ENCODE measurements around the gene MLYCD. TPM values are rescaled to one million over a fixed set of nuclear protein-coding genes. Genes with fewer than 3 reads are reported as not detected.
A peak's percentile ranks its signal among the peaks of the same experiment; 100 is the strongest.

MLYCD gene
- total and polyA plus RNA-seq, 8 donors = 3.4 to 6.6 (median 4.1) TPM

DNA sequence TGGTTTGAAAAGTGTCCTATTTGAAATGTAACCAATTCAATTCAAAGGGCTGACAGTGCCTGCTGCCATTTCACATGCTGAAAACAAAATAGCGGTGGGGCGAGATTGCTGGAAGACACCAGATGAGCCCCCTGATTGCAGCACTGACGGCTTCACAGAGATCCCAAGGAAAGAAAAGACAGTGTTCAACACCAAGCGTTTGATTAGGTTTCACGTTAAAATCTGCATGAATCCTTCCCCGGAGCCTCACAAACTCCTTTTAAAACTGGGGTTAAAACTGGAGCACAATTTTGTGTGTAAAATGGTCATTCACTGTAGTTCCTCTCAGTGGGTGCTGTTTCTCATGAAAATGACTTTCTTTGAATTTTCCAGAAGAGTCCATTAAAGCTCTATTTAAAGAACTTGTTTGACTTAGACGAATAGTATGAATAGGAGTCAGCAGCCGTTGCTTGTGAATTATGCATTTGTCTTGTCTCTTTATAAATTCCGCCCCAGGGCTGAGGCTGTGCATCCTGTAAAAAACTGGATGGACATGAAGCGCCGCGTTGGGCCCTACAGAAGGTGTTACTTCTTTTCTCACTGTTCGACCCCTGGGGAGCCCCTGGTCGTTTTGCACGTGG, 8.8 kb downstream of the MLYCD start:
- intact Hi-C loops (cut with DNase I) = no loop called here
- Histone ChIP-seq H3K27ac (no peak overlapping the region), H3K36me3 (peaks cover 0 to 55% of the 10 kb centered on the region in 2 donors), H3K4me3 (no peak overlapping the region), H3K4me1 (no peaks in the 10 kb centered on the region), H3K27me3 (no peaks in the 10 kb centered on the region), H3K9me3 (no peaks in the 10 kb centered on the region)
- no peak for ATAC-seq
- no peak for DNase-seq
- TF ChIP-seq, protein P1, sequence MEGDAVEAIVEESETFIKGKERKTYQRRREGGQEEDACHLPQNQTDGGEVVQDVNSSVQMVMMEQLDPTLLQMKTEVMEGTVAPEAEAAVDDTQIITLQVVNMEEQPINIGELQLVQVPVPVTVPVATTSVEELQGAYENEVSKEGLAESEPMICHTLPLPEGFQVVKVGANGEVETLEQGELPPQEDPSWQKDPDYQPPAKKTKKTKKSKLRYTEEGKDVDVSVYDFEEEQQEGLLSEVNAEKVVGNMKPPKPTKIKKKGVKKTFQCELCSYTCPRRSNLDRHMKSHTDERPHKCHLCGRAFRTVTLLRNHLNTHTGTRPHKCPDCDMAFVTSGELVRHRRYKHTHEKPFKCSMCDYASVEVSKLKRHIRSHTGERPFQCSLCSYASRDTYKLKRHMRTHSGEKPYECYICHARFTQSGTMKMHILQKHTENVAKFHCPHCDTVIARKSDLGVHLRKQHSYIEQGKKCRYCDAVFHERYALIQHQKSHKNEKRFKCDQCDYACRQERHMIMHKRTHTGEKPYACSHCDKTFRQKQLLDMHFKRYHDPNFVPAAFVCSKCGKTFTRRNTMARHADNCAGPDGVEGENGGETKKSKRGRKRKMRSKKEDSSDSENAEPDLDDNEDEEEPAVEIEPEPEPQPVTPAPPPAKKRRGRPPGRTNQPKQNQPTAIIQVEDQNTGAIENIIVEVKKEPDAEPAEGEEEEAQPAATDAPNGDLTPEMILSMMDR (IDR thresholded peaks at IDR 0.05) = no peak

DNA sequence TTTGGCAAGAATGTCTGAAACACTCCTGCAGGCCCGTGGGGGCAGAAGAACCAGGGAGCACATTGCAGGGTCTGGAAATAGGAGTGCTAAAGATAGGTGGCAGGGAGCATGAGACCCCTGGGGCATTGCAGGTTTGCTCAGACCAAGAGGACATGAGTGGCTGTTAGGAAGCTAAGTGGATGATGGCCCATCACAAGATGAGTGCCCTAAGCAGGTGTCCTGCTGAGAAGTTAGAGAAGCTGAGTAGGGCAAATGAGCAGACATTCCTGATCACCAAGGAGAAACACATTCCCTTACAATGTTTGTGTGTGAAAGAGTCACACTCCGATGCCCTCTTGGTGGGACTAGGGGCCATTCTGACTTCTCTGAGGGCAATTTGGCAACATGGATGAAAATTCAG, 9.9 kb downstream of the MLYCD start:
- Histone ChIP-seq H3K27me3 (no peaks in the 10 kb centered on the region), H3K9me3 (no peaks in the 10 kb centered on the region), H3K4me1 (no peaks in the 10 kb centered on the region), H3K4me3 (no peak overlapping the region), H3K27ac (no peak overlapping the region), H3K36me3 (peaks cover 0 to 65% of the 10 kb centered on the region in 2 donors)
- DNase-seq = no peak
- TF ChIP-seq, protein P1 (IDR thresholded peaks at IDR 0.05) = no peak
- ATAC-seq = no peak
- intact Hi-C loops (cut with DNase I) = no loop called here

DNA sequence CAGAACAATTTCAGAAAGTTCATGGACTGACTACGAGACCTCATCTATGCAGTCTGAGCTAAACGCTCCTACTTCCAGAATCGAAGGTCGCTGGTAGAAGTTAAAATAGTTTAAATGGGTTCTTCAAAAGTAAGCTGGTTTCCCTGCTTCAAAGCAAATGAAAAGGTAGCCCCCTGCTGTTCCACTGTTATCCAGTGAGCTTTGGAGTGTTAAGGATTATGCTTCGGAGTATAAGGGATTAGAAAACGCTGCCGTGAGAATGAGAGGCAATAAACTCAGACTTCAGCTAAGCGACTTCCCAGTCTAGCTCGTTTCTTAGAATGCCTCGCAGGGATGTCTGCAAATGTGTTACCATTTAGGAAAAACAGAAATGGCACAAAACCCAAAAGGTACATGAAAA, 12.4 kb downstream of the MLYCD start:
- Histone ChIP-seq H3K4me1 (no peaks in the 10 kb centered on the region), H3K4me3 (no peak overlapping the region), H3K27me3 (no peaks in the 10 kb centered on the region), H3K27ac (no peak overlapping the region), H3K9me3 (no peaks in the 10 kb centered on the region), H3K36me3 (peaks cover 0 to 90% of the 10 kb centered on the region in 2 donors)
- ATAC-seq (no peak), DNase-seq (no peak)
- TF ChIP-seq, protein P1 (IDR thresholded peaks at IDR 0.05) = no peak
- intact Hi-C loops (cut with DNase I) = no loop called here

DNA sequence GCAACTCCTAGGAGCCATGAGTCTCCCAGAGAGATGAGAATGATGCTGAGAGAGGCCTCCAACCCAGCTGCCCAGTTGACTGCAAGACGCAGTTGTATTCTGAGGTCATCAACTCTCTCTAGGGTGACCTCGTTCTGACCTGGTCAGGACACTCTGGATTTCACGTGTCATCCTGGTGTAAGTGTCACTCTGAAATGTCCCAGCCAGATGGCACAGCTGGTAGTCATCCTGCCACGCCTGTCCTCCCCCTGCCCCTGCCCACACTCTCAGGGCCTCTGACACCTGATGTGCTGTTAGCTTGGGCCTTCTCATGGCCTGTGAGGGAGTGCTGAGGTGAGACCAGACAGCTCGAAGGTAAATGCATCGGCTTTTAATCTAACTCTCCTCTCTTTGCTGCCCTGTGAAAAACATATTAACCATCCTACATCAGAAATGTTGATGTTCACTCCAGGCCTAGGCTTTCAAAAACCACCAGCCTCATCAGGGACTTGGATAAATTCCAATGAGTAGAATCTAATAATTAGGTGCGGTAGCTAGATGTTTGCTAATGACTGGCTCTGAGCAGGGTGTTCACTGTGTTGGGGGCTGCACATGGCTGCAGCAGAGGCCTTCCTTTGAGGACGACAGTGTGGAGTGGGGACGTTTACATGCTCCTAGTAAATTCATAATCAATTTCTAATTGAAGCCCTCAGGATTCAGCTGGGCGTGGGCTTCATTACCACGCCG, 13.8 kb downstream of the MLYCD start:
- ATAC-seq (no peak), DNase-seq (peak in 1 of 4 donors; percentile 24)
- Histone ChIP-seq H3K4me3 (no peak overlapping the region), H3K27ac (no peak overlapping the region), H3K9me3 (no peaks in the 10 kb centered on the region), H3K36me3 (peaks cover 0 to 92% of the 10 kb centered on the region in 2 donors), H3K27me3 (no peaks in the 10 kb centered on the region), H3K4me1 (no peaks in the 10 kb centered on the region)
- intact Hi-C loops (cut with DNase I) = no loop called here
- TF ChIP-seq, protein P1 (IDR thresholded peaks at IDR 0.05) = no peak

DNA sequence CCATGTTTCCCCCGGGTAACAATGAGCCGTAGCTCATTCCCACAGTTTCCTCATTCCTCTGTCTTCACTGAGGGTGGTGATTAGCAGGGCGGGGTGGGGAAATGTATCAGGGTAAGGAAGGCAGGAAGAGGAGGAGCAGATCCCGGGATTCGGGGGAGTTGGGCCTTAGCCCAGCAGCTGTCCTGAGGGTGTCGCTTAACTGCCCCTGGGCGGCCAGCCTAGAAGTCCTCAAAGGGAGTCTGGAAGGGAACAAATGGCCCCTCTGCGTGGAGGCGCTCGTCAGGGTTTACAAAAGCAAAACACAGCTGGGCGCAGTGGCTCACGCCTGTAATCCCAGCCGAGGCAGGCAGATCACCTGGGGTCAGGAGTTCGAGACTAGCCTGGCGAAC, 14.3 kb downstream of the MLYCD start:
- DNase-seq (peak in 3 of 4 donors; percentile 55 to 87 (median 73)), ATAC-seq (peak; percentile 75)
- H3K36me3 ChIP-seq = peaks cover 0 to 93% of the 10 kb centered on the region in 2 donors

More for the DNA sequence above, 14.3 kb downstream of the MLYCD start:
- H3K4me1 ChIP-seq = no peaks in the 10 kb centered on the region
- H3K4me3 ChIP-seq = no peak overlapping the region
- no peaks in the 10 kb centered on the region for H3K27me3 ChIP-seq
- intact Hi-C loops (cut with DNase I) = no loop called here
- no peaks in the 10 kb centered on the region for H3K9me3 ChIP-seq
- TF ChIP-seq, protein P1 (IDR thresholded peaks at IDR 0.05) = no peak
- no peak overlapping the region for H3K27ac ChIP-seq

Measured in left lung (tissue), 10 donors.